HG03571 (cell line): ENCODE data around the gene LDHA.

Experiments used
- ATAC-seq: cut with Tn5 transposase; IDR thresholded peaks from one replicate; pipeline ENCODE4 v1.9.1; 2021; ENCODE audit not compliant: unreplicated experiment

The LDHA gene

GRCh38 chr11:18394275-18394927 is at the start of gene LDHA:
LDHA (plus strand) TSS chr11:18394563; CDS start chr11:18396843, 2,280 bp downstream.
- peak; percentile 68 for ATAC-seq

- no peak for ATAC-seq
Measured at GRCh38 chr11:18347471-18348125, 46.8 kb upstream of the LDHA start.

GRCh38 chr11:18352581-18352980 is 41.8 kb upstream of the LDHA start:
- no peak for ATAC-seq

GRCh38 chr11:18358646-18359045 is 35.7 kb upstream of the LDHA start:
- ATAC-seq = no peak

- no peak for ATAC-seq
Measured at GRCh38 chr11:18361154-18361553, 33.2 kb upstream of the LDHA start.

GRCh38 chr11:18364495-18365073 is 29.8 kb upstream of the LDHA start:
- no peak for ATAC-seq

GRCh38 chr11:18365741-18366140 is 28.6 kb upstream of the LDHA start:
- ATAC-seq = no peak

GRCh38 chr11:18366286-18366685 is 28.1 kb upstream of the LDHA start:
- ATAC-seq = no peak

GRCh38 chr11:18367431-18367830 is 26.9 kb upstream of the LDHA start:
- ATAC-seq = no peak

- no peak for ATAC-seq
Measured at GRCh38 chr11:18368221-18368620, 26.1 kb upstream of the LDHA start.

GRCh38 chr11:18369398-18369797 is 25.0 kb upstream of the LDHA start:
- ATAC-seq = no peak

- ATAC-seq = no peak
Measured at GRCh38 chr11:18371279-18371678, 23.1 kb upstream of the LDHA start.

GRCh38 chr11:18372201-18372600 is 22.2 kb upstream of the LDHA start:
- no peak for ATAC-seq

- no peak for ATAC-seq
Measured at GRCh38 chr11:18374956-18375355, 19.4 kb upstream of the LDHA start.

GRCh38 chr11:18375941-18376340 is 18.4 kb upstream of the LDHA start:
- no peak for ATAC-seq

GRCh38 chr11:18379201-18379600 is 15.2 kb upstream of the LDHA start:
- ATAC-seq = no peak

- peak; percentile 77 for ATAC-seq
Measured at GRCh38 chr11:18383388-18384156, 10.8 kb upstream of the LDHA start.

GRCh38 chr11:18384157-18384641 is 10.2 kb upstream of the LDHA start:
- ATAC-seq = peak; percentile 64

GRCh38 chr11:18390088-18390487 is 4.3 kb upstream of the LDHA start:
- no peak for ATAC-seq

- ATAC-seq = no peak
Measured at GRCh38 chr11:18392434-18393321, 1.7 kb upstream of the LDHA start.
